GM19025 (cell line): ENCODE results near the gene RPS10.

Experiments used
- ATAC-seq: cut with Tn5 transposase; IDR thresholded peaks from one replicate; pipeline ENCODE4 v1.9.1; 2021; ENCODE audit warnings: mild to moderate bottlenecking, low read depth, moderate library complexity; ENCODE audit not compliant: unreplicated experiment

Gene RPS10

DNA sequence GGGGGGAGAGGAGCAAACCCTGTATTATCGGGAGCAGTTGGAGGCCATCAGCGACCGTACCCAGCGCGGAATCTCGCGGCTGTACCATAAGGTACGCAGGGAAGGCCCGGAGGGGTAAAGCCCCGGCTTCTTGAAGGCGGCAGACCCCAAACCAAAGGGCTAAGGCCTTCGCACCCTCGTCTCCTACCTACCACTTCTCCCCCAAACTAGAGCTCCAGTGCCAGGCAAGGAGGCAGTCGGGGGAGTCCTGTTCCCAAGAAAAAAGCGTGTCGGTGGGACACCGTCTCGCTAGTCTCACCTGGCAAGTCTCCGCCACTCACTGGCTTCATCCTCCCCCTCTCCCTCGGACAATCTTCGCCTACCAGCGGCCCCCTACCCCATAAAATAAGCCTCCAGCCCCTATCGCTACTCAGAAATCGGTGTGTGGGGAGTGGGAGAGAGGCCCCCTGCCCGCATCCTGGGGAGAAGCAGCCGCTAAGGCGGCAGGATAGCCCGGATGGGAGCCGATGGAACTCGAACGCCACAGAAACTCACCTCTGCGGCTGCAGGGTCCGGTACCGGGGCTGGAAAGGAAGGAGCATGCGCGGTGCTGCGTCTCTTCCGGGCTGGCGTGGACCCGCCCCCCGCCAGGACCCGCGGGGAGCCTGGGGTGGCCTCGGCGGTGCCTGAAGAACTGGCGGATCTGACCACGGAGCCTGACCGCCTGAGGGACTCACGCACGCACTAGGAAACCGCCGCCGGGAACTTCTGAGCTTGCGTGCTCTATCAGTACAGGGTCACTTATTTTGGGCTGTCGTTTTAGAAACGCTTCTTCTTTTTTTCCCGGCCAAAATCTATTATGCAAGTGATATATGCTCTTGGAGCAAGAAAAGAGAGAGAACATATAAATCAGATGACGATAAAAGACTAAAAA lies at the start of gene RPS10:
TSS of gene RPS10 (minus strand) at position 572 of the 913 bp plus-strand sequence. CDS start 848 bp downstream, outside the sequence.
- peak; percentile 82 for ATAC-seq

DNA sequence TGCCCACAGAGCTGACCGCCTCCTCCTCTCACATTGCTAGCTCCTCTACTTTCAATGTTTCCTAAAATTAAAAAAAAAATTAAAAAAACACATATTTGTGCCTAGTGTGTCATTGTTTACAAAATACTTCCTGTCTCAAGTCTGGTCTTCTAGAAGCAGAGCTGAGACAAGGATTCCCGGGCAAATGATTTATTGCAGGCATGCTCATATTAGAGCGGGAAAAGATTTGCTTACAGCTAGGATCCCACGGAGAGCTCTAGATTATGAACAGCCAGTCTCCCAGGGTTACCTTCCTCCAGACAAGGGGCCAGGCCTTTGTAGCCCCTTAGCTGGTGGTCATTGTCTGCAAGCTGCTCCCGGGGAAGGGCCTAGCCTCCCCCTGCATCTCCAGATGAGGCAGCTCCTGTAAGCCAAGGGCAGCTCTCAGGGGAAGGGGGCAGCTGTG lies 49.4 kb upstream of the RPS10 start:
- no peak for ATAC-seq

DNA sequence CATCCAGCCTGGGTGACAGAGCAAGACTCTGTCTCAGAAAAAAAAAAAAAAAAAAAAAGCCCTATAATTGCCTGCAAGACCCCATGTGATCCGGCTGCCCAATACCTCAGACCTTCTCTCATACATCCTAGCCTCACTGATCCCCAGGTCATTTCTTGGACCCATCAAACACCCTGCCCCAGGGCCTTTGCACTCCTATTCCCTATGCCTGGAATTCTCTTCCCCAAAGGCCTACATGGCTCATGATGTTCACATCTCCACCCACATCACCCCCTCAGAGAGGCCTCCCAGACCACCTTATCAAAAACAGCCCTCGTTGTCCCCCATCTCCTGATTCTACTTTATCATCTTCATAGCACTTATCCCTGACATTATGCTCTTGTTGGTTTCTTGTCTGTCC lies 48.9 kb upstream of the RPS10 start:
- ATAC-seq, result no peak

DNA sequence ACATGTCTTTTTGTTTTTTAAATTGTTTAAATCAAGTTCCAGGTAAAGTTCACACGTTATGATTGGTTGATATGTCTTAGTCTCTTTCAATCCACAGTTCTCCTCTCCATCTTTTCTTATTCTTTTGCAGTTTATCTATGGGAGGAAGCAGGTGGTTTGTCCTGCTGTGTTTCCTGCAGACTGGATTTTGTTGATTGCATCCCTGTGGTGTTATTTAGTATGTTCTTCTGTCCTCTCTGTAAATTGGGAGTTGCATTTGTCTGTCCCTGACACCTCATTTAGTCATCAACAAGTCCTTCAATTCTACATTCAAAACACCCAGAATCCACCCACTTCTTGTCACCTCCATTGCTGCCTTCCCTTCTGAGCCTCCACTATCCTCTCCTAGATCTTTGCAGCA lies 48.1 kb upstream of the RPS10 start:
- no peak for ATAC-seq

DNA sequence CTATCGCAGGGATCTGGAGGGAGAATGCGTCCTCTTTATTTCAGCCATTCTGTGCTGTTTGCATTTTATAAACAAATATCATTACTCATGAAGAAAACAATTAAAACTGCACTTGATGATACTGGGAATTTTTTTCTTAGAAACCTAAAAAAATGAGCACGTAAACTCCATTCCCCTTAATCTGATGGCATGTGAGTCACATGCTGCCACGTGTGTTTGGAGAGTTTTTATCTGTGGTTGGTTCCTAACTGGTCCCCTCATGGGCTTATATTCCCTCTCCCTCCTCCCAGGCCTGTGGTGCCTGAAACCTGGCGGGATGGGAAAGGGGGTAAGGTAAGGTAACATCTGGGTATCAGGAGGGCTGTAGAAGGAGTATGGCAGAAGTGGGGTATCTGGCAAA lies 46.6 kb upstream of the RPS10 start:
- no peak for ATAC-seq

DNA sequence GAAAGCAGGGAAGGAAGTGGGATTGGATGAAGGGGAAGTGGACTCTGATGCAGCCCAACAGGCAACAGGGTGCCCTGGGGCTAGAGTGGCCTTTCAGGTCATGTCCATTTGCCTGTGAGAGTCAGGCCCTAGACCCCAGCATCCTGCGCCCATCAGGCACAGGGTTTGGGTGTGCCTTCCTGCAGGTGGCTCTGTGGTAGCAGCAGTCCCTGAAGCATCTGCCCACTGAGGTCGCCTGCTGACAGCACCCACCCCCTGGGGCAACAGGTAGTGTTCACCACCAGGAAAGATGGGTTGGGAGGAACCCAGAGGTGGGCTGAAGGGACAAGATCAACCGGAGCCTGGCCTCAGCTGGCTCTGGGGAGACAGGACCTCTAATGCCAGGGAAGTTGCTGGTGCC lies 43.6 kb upstream of the RPS10 start:
- no peak for ATAC-seq

DNA sequence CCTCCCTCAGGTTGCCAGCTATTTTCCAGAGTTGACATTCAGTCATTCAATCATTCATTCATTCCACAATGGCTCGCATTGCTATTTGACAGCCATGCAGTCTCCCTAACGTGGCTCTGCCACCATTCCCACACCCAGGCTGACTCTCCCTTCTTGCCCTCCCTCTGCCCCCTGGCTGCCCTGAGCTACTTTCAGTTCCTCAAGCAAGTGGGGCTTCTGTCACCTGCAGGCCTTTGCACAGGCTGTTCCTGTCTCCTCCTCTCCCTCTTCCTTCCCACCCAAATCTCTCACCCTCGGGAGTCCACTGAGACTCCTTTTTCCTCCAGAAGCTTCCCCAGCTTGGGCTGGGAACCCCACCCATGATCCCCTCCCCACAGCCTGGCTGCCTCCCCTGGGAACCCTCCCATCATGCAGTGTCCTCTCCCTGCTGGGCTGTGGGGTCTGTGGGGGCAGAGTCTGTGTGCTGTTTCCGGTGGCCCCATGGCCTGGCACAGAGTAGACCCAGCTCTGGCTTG lies 42.6 kb upstream of the RPS10 start:
- no peak for ATAC-seq

DNA sequence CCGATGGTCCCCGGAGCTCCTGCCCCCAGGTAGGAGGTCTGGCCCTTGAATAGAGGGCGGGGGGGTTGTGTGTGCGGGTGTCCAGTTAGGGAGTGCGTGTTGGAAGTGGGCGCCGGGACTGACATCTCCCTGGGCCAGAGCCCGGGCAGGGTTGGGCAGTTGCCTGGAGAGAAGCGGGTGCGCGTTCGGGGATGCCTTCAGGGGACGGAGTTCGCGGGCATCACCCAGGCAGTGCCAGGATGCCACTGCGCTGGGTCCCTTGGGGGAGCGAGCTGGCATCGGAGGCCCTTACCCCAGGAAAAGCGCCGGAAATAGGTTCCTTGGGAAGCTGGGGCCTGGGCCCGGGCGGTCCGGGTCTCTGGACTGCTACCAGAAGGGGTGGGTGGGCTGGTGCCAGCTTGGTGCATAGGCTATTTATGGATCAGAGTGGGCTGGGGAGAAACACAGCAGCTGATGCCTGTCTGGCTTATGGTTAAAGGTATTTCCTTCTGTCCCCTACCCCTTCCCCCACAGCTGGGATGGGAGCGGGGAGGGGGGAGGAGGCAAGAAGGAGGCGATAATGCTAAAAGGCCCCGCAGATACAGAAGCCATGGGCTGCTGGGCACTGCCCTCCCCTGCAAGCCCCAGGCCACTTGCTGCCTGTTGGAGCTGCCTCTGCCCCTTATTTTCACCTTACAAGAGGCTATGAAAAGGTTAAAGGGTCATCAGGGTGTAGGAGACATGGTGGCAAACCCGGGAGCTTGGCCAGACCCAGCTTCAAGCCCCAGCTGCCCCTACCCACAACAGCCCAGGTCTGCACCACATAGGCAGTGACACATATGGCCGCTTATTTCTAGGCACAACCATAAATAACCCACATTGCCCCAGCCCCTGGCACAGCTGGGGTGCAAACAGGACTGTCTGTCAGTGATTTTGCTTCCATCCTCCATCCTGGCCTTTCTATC lies 40.6 kb upstream of the RPS10 start:
- no peak for ATAC-seq

DNA sequence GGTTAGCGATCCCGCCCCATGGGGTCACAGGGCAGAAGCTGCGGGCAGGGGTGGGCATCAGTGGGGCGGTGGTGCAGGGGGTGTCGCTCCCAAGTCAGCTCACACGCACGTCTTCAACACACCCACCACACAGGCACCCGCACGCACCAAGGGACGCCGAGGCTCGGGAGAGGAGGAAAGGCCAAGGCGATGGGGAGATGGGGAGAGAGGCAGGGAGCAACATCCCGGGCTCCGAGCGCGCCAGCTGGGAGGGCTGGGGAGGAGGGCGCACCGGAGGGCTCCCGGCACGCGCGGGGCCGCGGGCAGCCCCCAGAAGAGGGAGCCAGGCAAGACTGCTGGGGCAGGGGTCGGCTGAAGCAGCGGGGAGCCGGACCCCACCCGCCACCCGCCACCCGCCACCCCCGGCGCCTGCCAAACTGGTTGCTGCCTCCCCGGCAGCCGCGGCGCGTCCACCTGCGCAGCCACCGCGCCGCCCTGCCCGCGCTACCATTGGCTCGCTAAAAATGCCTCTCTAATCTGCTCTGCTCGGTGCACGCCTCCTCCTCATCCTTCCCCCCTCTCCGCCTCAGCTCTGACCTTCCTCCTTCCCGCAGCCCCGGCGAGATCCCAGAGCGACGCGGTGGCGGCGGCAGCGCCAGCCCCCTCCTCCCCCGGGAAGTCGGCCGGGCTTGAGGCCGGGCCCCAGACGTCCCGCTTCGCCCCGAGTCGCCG lies 39.8 kb upstream of the RPS10 start, which contains the start of gene PACSIN1:
TSS of gene PACSIN1 (plus strand) at position 546 of the 711 bp plus-strand sequence. CDS start 60,230 bp downstream, outside the sequence.
- ATAC-seq, result no peak

DNA sequence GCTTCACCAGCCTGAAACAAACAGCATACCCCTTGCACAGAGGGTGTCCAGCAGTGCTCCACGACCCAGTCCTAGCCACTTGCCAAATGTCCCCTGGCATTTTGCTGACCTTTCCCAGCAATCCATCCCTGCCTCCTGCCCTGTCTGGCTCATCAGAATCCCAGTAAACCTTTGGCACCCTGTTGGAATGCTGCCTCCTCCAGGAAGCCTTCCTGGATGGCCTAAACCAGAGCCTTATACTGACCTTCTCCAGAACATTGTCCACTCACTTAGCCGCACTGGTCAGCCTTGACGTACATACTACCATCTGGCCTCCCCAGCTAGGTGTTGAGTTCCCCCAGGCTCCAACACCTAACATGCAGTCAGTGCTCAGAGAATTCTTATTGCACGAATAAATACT lies 38.0 kb upstream of the RPS10 start:
- ATAC-seq, result no peak

DNA sequence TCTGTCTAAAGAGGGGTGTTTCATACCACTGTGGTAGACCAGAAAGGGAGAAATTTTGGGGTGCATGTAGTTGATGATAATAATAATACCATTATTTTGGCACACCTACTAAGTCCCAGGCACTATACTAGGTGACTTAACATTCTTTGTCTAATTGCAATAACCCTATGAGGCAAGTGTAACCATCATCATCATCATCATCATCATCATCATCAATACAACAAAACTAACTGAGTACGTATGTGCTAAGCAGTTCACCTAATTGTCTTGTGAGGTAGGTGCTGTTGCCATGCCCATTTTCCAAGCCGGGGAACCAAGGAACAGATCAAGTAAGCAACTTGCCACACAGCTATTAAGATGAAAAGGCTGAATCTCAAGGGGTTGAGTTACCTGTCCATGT lies 37.4 kb upstream of the RPS10 start:
- no peak for ATAC-seq

DNA sequence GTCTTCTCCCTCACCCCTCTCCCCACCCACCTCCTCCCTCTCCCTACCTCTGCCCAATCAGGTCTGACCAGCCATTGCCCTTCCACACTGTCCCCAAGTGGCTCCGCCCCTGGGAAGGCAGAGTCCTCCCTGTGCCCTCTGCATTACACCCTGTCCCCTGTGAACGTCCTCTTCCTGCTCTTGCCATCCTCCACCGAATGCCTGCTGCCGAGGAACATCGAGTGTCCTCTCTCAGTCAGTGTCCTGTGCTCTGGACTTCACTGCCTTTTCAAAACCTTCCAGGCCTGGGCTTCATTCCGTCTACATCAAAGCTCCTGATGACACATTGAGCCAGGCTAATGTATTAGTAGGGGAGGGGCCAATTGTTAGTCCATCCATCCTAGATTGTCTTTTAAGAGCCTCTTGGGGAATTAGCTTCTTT lies 36.7 kb upstream of the RPS10 start:
- no peak for ATAC-seq

DNA sequence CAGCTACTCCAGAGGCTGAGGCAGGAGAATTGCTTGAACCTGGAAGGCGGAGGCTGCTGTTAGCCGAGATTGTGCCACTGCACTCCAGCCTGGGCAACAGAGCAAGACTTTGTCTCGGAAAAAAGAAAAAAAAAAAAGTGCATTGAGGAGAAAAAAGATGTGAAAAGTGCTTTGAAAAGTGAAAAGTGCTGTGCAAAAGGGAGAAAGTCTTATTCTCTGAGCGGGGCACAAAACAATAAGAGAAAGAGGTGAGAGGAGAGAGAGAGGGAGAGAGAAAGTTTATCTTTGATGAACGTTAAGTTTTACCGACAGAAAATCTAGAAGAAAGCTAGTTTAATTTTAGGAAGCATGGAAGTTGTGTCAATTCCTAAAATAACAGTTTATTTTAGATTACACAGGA lies 36.1 kb upstream of the RPS10 start:
- no peak for ATAC-seq

DNA sequence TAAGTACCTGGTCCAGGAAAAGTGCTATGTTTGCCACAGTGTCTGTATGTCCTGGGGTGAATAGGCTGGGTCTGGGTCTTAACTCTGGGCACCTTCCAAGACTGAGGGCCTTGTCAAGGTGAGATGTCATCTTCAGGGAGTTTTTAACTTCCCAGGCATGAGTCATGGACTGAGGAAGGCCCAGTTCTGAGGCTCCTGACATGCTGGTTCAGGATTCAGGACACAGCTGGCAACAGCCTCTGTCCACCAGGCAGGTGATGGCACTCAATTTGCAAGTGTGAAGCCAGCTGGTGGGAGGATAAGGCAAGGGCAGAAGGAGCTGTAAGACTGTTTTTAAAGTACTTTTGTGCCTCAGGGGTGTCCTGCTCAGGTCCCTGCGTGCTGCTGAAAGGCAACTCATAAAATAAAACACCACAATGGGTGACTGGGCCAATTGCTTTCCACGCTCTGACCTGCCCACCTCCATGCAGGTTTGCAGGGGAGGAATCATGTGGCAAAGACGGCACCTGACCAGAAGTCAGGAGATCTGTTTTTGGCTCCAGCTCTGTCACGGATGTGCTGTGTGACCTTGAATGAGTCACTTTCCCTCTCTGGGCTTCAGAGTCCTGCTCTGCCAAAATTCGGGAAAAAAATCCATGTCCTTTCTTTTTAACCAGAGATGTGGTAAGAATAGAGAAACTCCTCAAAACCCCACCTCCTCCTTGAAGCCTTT lies 35.1 kb upstream of the RPS10 start:
- ATAC-seq, result no peak

DNA sequence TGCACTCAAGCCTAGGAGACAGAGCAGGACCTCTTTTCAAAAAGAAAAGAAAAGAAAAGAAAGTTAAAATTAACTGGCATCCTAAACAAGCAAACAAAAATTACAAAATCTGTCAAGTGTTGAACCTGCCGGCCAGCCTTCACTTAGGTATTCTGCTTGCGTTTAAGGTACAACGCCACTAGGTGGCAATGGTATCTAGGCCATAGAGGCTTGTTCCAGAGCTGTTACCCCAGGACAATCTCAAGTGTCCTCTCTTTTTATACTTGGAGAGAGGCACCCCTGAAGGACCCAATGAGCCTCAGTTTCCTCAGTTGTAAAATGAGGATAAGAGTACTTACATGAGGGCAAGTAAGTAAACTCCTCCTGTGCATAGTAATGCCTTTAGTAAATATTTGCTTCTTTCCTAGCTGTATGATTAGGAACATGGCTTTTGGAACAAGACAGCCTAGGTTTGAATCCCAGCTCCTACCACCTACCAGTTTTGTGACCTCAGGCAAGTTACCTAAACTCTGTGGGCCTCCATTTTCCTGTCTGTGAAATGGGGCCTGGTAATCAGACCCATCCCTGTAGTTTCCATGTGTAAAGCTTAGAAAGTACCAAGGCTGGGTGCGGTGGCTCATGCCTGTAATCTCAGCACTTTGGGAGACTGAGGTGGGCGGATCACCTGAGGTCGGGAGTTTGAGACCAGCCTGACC lies 34.2 kb upstream of the RPS10 start:
- no peak for ATAC-seq

DNA sequence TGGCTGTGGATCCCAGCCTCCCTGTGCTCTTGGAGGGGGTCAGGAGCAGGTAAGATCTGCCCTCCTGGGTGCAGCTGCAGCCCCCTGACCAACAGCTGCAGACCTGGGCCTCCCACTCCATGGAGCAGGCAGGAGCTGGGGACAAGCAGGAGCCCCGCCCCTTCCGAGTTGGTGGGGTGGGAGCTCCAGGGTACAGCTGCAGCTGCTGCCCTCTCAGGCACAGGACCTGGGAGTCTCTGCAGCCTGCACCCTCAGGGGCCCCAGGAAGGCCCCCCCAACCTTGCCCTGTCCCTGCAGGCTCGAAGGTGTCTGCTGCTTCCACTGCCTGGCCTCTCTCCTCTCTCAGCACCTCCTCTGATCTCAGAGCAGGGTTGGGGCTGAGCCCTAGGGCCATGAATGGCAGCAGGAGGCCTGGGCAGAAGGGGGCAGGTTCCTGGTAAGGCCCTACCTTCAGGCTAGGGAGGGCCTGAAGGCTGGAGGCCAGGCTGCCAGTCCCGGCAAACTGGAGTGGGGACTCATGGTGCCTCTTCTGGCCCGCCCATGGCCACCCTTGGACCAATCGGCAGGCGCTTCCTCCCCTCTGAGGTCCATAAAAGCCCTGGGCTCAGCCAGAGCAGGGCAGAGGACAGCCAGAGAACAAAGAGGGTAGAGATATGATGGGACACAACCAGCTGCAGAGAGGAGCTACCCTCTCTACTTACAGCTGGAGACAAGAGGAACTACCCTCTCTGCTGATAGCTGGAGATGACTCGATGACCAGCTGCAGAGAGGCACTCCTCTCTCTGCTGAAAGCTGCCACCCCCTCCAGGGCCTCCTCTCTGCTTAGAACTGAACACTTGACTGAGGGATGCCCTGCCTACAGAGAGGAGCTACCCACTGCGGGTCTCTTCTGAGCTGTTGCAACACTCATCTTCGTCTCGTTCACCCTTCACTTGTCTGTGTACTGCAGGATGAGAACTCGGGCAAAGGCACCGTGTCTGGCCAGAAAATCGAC lies 32.2 kb upstream of the RPS10 start:
- no peak for ATAC-seq

DNA sequence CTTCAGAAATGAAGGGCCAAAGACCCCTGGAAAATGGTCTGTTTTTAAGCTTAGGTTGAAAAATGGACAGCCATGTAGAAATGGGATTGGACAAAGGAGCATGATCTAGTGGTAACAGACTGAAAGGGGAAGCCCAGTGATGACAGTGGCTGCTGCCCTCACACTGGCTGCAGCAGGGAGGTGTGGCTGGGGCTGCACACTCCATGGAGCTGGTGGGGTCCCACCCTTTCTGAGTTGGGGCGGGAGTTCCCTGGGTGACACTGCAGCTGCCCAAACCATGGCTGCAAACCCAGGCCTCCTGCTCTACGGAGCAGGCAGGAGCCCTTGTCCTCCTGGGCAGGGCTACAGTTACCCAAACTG lies 31.5 kb upstream of the RPS10 start:
- ATAC-seq, result no peak

DNA sequence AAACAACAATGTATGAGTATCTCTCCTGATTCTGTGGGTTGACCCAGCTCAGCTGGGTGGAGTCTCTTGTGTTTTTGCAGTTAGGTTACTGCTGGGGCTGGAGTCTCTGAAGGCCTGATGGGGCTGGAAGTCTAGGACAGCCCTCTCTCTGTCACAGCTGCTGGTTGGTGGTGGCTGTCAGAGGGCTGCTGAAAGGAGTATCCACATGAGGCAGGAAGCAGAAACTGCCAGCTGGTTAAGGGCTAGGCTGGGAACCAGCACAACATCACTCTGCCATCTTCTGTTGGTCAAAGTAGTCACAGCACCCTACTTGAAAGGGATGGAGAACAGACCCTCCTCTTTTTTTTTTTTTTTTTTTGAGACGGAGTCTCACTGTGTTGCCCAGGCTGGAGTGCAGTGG lies 30.0 kb upstream of the RPS10 start:
- ATAC-seq, result no peak
